ENCODE measurements around the gene RASGEF1B.

The RASGEF1B gene

DNA sequence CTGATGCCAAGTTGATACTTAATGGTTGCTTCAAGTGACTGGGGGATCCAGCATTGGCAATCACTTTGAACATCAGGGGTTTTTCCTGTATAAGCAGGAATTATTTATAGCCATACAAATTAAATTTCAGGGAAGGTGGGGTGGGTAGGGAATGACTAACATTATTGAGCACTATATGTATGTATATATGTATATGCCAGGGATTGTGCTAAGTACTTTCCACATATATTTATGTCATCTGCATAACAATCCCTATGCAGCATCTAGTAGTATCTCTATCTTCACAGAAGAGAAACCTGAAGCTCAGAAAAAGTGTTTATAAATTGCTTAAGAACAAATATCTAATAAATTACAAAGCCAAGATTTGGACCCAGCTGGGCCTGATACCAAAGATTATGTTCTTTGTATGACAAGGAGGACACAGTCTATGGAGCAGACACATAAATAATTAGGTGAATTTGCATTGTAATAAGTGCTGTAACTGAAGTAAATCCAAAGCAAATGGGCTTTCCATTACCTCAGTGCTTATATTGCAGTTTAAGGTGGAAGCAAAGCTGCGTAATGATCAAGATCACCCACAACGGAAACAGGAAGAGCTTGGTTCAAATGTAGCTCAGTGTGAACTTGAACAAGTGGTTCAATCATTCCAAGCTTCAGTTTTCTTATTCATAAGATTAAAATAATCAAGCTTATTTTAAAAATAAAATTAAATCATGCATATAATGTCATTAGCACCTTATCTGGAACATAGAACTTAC, 18.9 kb upstream of the RASGEF1B start:
- no peaks in the 10 kb centered on the region for H3K9me2 ChIP-seq (replicated peaks; ENCODE audit: insufficient read depth, low read length)
- no peaks in the 10 kb centered on the region for H4K20me1 ChIP-seq (ENCODE audit: low read depth, low read length)
- H3K4me3 ChIP-seq (ENCODE audit: insufficient read depth, low read length, poor library complexity, severe bottlenecking) = no peak overlapping the region
- H3F3A ChIP-seq (ENCODE audit: insufficient read depth) = no peaks in the 10 kb centered on the region; the same call in 1 of the 2 replicates
- H3K27me3 ChIP-seq (ENCODE audit: low read length) = no peaks in the 10 kb centered on the region
- H2AFZ ChIP-seq (ENCODE audit: low read depth, low read length, severe bottlenecking) = no peak overlapping the region
- H3K4me2 ChIP-seq (ENCODE audit: low read depth, low read length, poor library complexity, severe bottlenecking) = no peak overlapping the region
- no peaks in the 10 kb centered on the region for H3K36me3 ChIP-seq (ENCODE audit: low read length)
- no peaks in the 10 kb centered on the region for H3K9me3 ChIP-seq (ENCODE audit: insufficient read depth, low read length)
- TF ChIP-seq, protein P1, sequence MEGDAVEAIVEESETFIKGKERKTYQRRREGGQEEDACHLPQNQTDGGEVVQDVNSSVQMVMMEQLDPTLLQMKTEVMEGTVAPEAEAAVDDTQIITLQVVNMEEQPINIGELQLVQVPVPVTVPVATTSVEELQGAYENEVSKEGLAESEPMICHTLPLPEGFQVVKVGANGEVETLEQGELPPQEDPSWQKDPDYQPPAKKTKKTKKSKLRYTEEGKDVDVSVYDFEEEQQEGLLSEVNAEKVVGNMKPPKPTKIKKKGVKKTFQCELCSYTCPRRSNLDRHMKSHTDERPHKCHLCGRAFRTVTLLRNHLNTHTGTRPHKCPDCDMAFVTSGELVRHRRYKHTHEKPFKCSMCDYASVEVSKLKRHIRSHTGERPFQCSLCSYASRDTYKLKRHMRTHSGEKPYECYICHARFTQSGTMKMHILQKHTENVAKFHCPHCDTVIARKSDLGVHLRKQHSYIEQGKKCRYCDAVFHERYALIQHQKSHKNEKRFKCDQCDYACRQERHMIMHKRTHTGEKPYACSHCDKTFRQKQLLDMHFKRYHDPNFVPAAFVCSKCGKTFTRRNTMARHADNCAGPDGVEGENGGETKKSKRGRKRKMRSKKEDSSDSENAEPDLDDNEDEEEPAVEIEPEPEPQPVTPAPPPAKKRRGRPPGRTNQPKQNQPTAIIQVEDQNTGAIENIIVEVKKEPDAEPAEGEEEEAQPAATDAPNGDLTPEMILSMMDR (IDR thresholded peaks at IDR 0.05; ENCODE audit: insufficient read depth, low read length, poor library complexity, severe bottlenecking) = no peak
- TF ChIP-seq EZH2phosphoT487 (conservative IDR thresholded peaks at IDR 0.05; ENCODE audit: low read length) = no peak
- H3K79me2 ChIP-seq (ENCODE audit: insufficient read depth, low read length) = no peaks in the 10 kb centered on the region
- H3K27ac ChIP-seq (ENCODE audit: low read depth, low read length) = no peak overlapping the region
- H3K9ac ChIP-seq (ENCODE audit: low read length) = no peak overlapping the region

DNA sequence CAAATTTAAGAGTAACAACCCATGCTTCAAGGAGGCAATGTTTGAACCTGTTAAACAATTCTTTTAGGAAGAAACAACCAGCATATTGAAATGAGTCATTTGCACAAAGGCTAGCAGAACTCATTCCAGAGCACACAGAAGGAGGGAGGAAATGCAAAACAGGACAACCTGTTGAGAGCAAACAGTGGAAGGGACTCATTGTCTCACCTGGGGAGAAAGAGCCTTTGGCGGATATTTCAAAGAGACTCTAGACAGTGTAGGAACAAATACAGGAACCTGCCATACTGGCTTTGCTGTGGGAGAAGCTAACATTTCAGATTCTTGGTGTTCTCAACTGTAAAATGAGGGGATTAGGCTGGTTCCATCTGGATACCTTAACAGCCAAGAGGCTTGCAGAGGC, 14.8 kb upstream of the RASGEF1B start:
- H3K79me2 ChIP-seq (ENCODE audit: insufficient read depth, low read length) = no peaks in the 10 kb centered on the region
- no peak overlapping the region for H3K9ac ChIP-seq (ENCODE audit: low read length)
- no peak overlapping the region for H2AFZ ChIP-seq (ENCODE audit: low read depth, low read length, severe bottlenecking)
- H3K9me2 ChIP-seq (replicated peaks; ENCODE audit: insufficient read depth, low read length) = no peaks in the 10 kb centered on the region
- no peak overlapping the region for H3K27ac ChIP-seq (ENCODE audit: low read depth, low read length)
- no peak overlapping the region for H3K4me2 ChIP-seq (ENCODE audit: low read depth, low read length, poor library complexity, severe bottlenecking)
- no peaks in the 10 kb centered on the region for H4K20me1 ChIP-seq (ENCODE audit: low read depth, low read length)
- H3K27me3 ChIP-seq (ENCODE audit: low read length) = no peaks in the 10 kb centered on the region
- H3K4me3 ChIP-seq (ENCODE audit: insufficient read depth, low read length, poor library complexity, severe bottlenecking) = no peak overlapping the region
- no peaks in the 10 kb centered on the region for H3K36me3 ChIP-seq (ENCODE audit: low read length)
- no peak for TF ChIP-seq EZH2phosphoT487 (conservative IDR thresholded peaks at IDR 0.05; ENCODE audit: low read length)
- TF ChIP-seq, protein P1 (IDR thresholded peaks at IDR 0.05; ENCODE audit: insufficient read depth, low read length, poor library complexity, severe bottlenecking) = no peak
- H3F3A ChIP-seq (ENCODE audit: insufficient read depth) = no peaks in the 10 kb centered on the region; the same call in 1 of the 2 replicates
- no peaks in the 10 kb centered on the region for H3K9me3 ChIP-seq (ENCODE audit: insufficient read depth, low read length)

DNA sequence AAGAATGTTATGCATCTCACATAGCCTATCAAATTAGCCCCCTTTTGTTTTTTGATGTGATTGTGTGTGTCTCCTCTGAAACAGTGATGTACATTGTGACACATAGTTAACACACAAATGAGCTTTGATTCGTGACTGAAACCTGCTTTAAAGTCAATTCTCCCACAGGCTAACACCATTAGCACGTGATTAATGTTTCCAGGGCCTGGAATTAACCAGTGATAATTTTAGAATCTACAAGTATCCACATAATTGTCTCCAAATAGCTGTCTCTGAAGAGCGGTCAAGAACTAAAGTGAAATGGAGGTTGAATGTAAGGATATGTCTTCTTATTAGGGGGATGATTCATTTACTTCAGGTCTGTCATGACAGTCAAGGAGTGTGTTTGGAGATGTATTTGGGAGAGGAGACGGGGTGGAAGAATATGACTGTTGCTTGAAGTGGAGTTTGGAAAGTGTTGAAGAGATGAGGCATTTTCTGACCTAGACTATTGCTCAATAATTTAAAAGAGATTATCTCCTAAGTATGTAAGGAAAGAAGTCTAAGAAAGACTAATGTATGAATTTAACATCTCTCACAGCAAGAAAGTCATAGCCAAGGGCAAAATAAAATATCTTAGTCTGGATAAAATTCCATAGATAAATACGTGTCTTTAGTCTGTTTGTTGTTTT, 13.7 kb upstream of the RASGEF1B start:
- no peaks in the 10 kb centered on the region for H3F3A ChIP-seq (ENCODE audit: insufficient read depth)
- H3K4me3 ChIP-seq (ENCODE audit: insufficient read depth, low read length, poor library complexity, severe bottlenecking) = no peak overlapping the region
- no peak overlapping the region for H3K9ac ChIP-seq (ENCODE audit: low read length)
- H3K36me3 ChIP-seq (ENCODE audit: low read length) = no peaks in the 10 kb centered on the region
- no peak overlapping the region for H3K4me2 ChIP-seq (ENCODE audit: low read depth, low read length, poor library complexity, severe bottlenecking)
- H3K79me2 ChIP-seq (ENCODE audit: insufficient read depth, low read length) = no peaks in the 10 kb centered on the region
- H3K9me3 ChIP-seq (ENCODE audit: insufficient read depth, low read length) = no peaks in the 10 kb centered on the region
- H3K27me3 ChIP-seq (ENCODE audit: low read length) = no peaks in the 10 kb centered on the region
- H3K9me2 ChIP-seq (replicated peaks; ENCODE audit: insufficient read depth, low read length) = no peaks in the 10 kb centered on the region
- no peaks in the 10 kb centered on the region for H4K20me1 ChIP-seq (ENCODE audit: low read depth, low read length)
- no peak for TF ChIP-seq EZH2phosphoT487 (conservative IDR thresholded peaks at IDR 0.05; ENCODE audit: low read length)
- TF ChIP-seq, protein P1 (IDR thresholded peaks at IDR 0.05; ENCODE audit: insufficient read depth, low read length, poor library complexity, severe bottlenecking) = no peak
- no peak overlapping the region for H2AFZ ChIP-seq (ENCODE audit: low read depth, low read length, severe bottlenecking)
- no peak overlapping the region for H3K27ac ChIP-seq (ENCODE audit: low read depth, low read length)
